Measurements from ENCODE around the gene NR4A1. TPM values are rescaled to one million over a fixed set of nuclear protein-coding genes. Genes with fewer than 3 reads are reported as not detected.

The NR4A1 gene
- total RNA-seq, 1 experiment from 2014 or later: 26.9 TPM

GRCh38 chr12:52010152-52010622 lies 41.1 kb upstream of the NR4A1 start:
- Mint-ChIP-seq H3K36me3 (peaks cover 5% of the 10 kb centered on the region; the same call in 1 of the 2 replicates), H3K4me3 (no peak overlapping the region), H3K9me3 (no peaks in the 10 kb centered on the region), H3K27me3 (ENCODE audit: low read depth) (peaks cover 68% of the 10 kb centered on the region), H3K4me1 (peaks cover 41% of the 10 kb centered on the region), H3K27ac (0 out of 2 replicates have a peak overlapping the region, but pooled peaks have one; percentile 42)
- ATAC-seq (peak; percentile 75), DNase-seq (ENCODE audit: low spot score) (peak; percentile 81)
- ChIA-PET POLR2A (interaction anchor here (0.6 to 1.6 kb wide), 6 partner anchors 10 to 1408 kb away, joined by 3 to 8 read pairs (median 4); no protein-coding TSS in a partner anchor), CTCF (interaction anchor here (0.8 to 38.0 kb wide), 20 partner anchors 13 to 161 kb away, joined by 3 to 1431 read pairs (median 5); partner anchors contain the start of genes ATG101, FIGNL2 and NR4A1)
- TF ChIP-seq IRF2 (CRISPR knock-in tag; IDR thresholded peaks at IDR 0.05; ENCODE audit: borderline replicate concordance, low read depth) (no peak), ZBTB21 (CRISPR knock-in tag; IDR thresholded peaks at IDR 0.05; ENCODE audit: borderline replicate concordance) (no peak), HMGA2 (CRISPR knock-in tag; IDR thresholded peaks at IDR 0.05) (no peak), MAX (CRISPR knock-in tag; IDR thresholded peaks at IDR 0.05) (peak; percentile 18; the same call in 1 of the 2 replicates), JUN (CRISPR knock-in tag; IDR thresholded peaks at IDR 0.05) (no peak), GRHL2 (CRISPR knock-in tag; IDR thresholded peaks at IDR 0.05; ENCODE audit: insufficient replicate concordance, severe bottlenecking) (no peak), USF1 (CRISPR knock-in tag; IDR thresholded peaks at IDR 0.05) (peak; percentile 70; the same call in 1 of the 2 replicates), FOXP4 (CRISPR knock-in tag; IDR thresholded peaks at IDR 0.05) (0 out of 2 replicates have a peak, but pooled peaks have one; percentile 39), ZNF281 (CRISPR knock-in tag; IDR thresholded peaks at IDR 0.05) (peak; percentile 89), SMAD4 (CRISPR knock-in tag; IDR thresholded peaks at IDR 0.05) (no peak), USF2 (CRISPR knock-in tag; IDR thresholded peaks at IDR 0.05) (peak; percentile 82), NFE2L1 (CRISPR knock-in tag; IDR thresholded peaks at IDR 0.05) (no peak), NFATC4 (CRISPR knock-in tag; IDR thresholded peaks at IDR 0.05) (no peak), ESRRA (CRISPR knock-in tag; IDR thresholded peaks at IDR 0.05; ENCODE audit: borderline replicate concordance) (no peak), SOX15 (CRISPR knock-in tag; IDR thresholded peaks at IDR 0.05) (no peak), AFF4 (CRISPR knock-in tag; IDR thresholded peaks at IDR 0.05; ENCODE audit: borderline replicate concordance) (no peak), NR3C1 (CRISPR knock-in tag; conservative IDR thresholded peaks at IDR 0.05; ENCODE audit: low read depth) (no peak), ZNF263 (CRISPR knock-in tag; IDR thresholded peaks at IDR 0.05; ENCODE audit: low read depth) (no peak), FOXK1 (CRISPR knock-in tag; IDR thresholded peaks at IDR 0.05) (no peak), ZNF416 (CRISPR knock-in tag; IDR thresholded peaks at IDR 0.05) (no peak), SP1 (CRISPR knock-in tag; conservative IDR thresholded peaks at IDR 0.05) (peak; percentile 80)
- TF ChIP-seq, protein P1, sequence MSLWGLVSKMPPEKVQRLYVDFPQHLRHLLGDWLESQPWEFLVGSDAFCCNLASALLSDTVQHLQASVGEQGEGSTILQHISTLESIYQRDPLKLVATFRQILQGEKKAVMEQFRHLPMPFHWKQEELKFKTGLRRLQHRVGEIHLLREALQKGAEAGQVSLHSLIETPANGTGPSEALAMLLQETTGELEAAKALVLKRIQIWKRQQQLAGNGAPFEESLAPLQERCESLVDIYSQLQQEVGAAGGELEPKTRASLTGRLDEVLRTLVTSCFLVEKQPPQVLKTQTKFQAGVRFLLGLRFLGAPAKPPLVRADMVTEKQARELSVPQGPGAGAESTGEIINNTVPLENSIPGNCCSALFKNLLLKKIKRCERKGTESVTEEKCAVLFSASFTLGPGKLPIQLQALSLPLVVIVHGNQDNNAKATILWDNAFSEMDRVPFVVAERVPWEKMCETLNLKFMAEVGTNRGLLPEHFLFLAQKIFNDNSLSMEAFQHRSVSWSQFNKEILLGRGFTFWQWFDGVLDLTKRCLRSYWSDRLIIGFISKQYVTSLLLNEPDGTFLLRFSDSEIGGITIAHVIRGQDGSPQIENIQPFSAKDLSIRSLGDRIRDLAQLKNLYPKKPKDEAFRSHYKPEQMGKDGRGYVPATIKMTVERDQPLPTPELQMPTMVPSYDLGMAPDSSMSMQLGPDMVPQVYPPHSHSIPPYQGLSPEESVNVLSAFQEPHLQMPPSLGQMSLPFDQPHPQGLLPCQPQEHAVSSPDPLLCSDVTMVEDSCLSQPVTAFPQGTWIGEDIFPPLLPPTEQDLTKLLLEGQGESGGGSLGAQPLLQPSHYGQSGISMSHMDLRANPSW (CRISPR knock-in tag; conservative IDR thresholded peaks at IDR 0.05; ENCODE audit: low read depth): no peak
- TF ChIP-seq, protein P2, sequence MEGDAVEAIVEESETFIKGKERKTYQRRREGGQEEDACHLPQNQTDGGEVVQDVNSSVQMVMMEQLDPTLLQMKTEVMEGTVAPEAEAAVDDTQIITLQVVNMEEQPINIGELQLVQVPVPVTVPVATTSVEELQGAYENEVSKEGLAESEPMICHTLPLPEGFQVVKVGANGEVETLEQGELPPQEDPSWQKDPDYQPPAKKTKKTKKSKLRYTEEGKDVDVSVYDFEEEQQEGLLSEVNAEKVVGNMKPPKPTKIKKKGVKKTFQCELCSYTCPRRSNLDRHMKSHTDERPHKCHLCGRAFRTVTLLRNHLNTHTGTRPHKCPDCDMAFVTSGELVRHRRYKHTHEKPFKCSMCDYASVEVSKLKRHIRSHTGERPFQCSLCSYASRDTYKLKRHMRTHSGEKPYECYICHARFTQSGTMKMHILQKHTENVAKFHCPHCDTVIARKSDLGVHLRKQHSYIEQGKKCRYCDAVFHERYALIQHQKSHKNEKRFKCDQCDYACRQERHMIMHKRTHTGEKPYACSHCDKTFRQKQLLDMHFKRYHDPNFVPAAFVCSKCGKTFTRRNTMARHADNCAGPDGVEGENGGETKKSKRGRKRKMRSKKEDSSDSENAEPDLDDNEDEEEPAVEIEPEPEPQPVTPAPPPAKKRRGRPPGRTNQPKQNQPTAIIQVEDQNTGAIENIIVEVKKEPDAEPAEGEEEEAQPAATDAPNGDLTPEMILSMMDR (IDR thresholded peaks at IDR 0.05): no peak
